PC-9 (cell line): ENCODE data around the gene UBE2S. TPM values are rescaled to one million over a fixed set of nuclear protein-coding genes. Genes with fewer than 3 reads are reported as not detected.

Source experiments
- BruUV-seq: library from RNA; stranded (reverse); fragments of 400-500 nt; replicated peaks from 2 replicates; lab custom pipeline; 2021; lab: Mats Ljungman, UMichigan
- CTCF ChIA-PET: fragments of 300-600 bp; sonication (Branson Sonifier 250); formaldehyde crosslinking; loops from one replicate; lab custom pipeline; 2022; ENCODE audit warnings: antibody characterized with exemption; lab: Charles Lee
- POLR2A ChIA-PET: fragments of 300-600 bp; sonication (Branson Sonifier 250); formaldehyde crosslinking; loops from one replicate; lab custom pipeline; 2022; ENCODE audit warnings: antibody characterized with exemption; ENCODE audit not compliant: unreplicated experiment; lab: Charles Lee
- DNase-seq, 2 experiments: peaks; one replicate each; pipeline versions ENCODE4 v3.0.0 to v3.0.0-alpha.2; 2015 to 2022; ENCODE audit warnings: mixed read lengths in 1 of 2
- H2AFZ ChIP-seq: fragments of 200-600 bp; sonication (generic); 2 replicates; pipeline ENCODE4 v1.8.1; 2017; ENCODE audit warnings: antibody characterized with exemption
- H3F3A ChIP-seq: fragments of 200-600 bp; sonication (generic); 2 replicates; pipeline ENCODE4 v1.8.1; 2017; ENCODE audit warnings: antibody characterized with exemption, mild to moderate bottlenecking, low read depth; ENCODE audit not compliant: insufficient read depth
- H3K27ac ChIP-seq: fragments of 200-600 bp; sonication (generic); 2 replicates; pipeline ENCODE4 v1.6.1; 2016; ENCODE audit warnings: mixed run types
- H3K27me3 ChIP-seq: fragments of 200-600 bp; sonication (generic); 2 replicates; pipeline ENCODE4 v1.6.1; 2016; ENCODE audit warnings: low read depth, mixed run types; ENCODE audit not compliant: insufficient read depth
- H3K36me3 ChIP-seq: fragments of 200-600 bp; sonication (generic); 2 replicates; pipeline ENCODE4 v1.6.1; 2016; ENCODE audit warnings: low read depth, mixed run types
- H3K4me1 ChIP-seq: fragments of 200-600 bp; sonication (generic); replicated peaks from 2 replicates; pipeline ENCODE4 v1.6.1; 2016; ENCODE audit warnings: mixed run types; ENCODE audit not compliant: insufficient read depth
- H3K4me2 ChIP-seq: fragments of 200-600 bp; sonication (generic); 2 replicates; pipeline ENCODE4 v1.6.1; 2017; ENCODE audit warnings: mixed run types
- H3K4me3 ChIP-seq: fragments of 200-600 bp; sonication (generic); 2 replicates; pipeline ENCODE4 v1.6.1; 2016; ENCODE audit warnings: mixed run types
- H3K79me2 ChIP-seq: fragments of 200-600 bp; sonication (generic); 2 replicates; pipeline ENCODE4 v1.6.1; 2017; ENCODE audit warnings: low read depth, mixed run types
- H3K9me2 ChIP-seq: fragments of 200-600 bp; sonication (generic); 2 replicates; pipeline ENCODE4 v1.8.1; 2017; ENCODE audit warnings: mild to moderate bottlenecking; ENCODE audit not compliant: insufficient read depth
- H3K9me3 ChIP-seq: fragments of 200-600 bp; sonication (generic); 2 replicates; pipeline ENCODE4 v1.8.1; 2016; ENCODE audit warnings: low read depth; ENCODE audit not compliant: insufficient read depth
- H4K20me1 ChIP-seq: fragments of 200-600 bp; sonication (generic); 2 replicates; pipeline ENCODE4 v1.8.1; 2017; ENCODE audit not compliant: insufficient read depth
- CTCF ChIP-seq: fragments of 200-600 bp; sonication (generic); conservative IDR thresholded peaks from 2 replicates; pipeline ENCODE4 v1.6.1; 2017; ENCODE audit warnings: mixed run types, antibody characterized with exemption, mild to moderate bottlenecking, moderate library complexity
- EZH2 ChIP-seq: fragments of 200-600 bp; sonication (generic); IDR thresholded peaks from 2 replicates; pipeline ENCODE4 v1.8.0; 2017; ENCODE audit warnings: antibody characterized with exemption, low read depth
- intact Hi-C: fragments of 100-400 bp; cut with micrococcal nuclease; formaldehyde crosslinking; loops from one replicate; pipeline ENCODE4 v1.10.0; 2022; ENCODE audit not compliant: unreplicated experiment
- total RNA-seq: library from RNA; stranded (reverse); gene quantifications from 2 replicates; pipeline ENCODE4 v1.2.3, GENCODE V29; 2021

UBE2S gene
- total RNA-seq, 1 experiment from 2014 or later, result 359 TPM

- Histone ChIP-seq H3K27ac (no peak overlapping the region), H3K4me1 (peaks cover 20% of the 10 kb centered on the region), H3K36me3 (peaks cover 32% of the 10 kb centered on the region), H4K20me1 (peaks cover 54% of the 10 kb centered on the region), H3K9me2 (no peaks in the 10 kb centered on the region), H3K9me3 (no peaks in the 10 kb centered on the region), H3K79me2 (peaks cover 34% of the 10 kb centered on the region), H3K4me3 (no peak overlapping the region), H3K27me3 (no peaks in the 10 kb centered on the region), H2AFZ (no peak overlapping the region), H3K4me2 (no peak overlapping the region), H3F3A (peaks cover 87% of the 10 kb centered on the region)
- TF ChIP-seq EZH2, result no peak
- no peak for TF ChIP-seq CTCF
- BruUV-seq, result no TSS peak
- no peak for DNase-seq
- ChIA-PET CTCF (no interaction called here), POLR2A (interaction anchor here (0.6 kb wide), 1 partner anchor 20 kb away, joined by 6 read pairs; no protein-coding TSS in a partner anchor)
- intact Hi-C loops, result no loop called here
These were observed 15.6 kb downstream of the UBE2S start for GRCh38 chr19:55391702-55392615.

GRCh38 chr19:55391191-55391670 is 16.4 kb downstream of the UBE2S start:
- Histone ChIP-seq H3K27ac (no peak overlapping the region), H3K9me2 (no peaks in the 10 kb centered on the region), H3K9me3 (no peaks in the 10 kb centered on the region), H3F3A (peaks cover 92% of the 10 kb centered on the region), H3K4me3 (no peak overlapping the region), H3K27me3 (no peaks in the 10 kb centered on the region), H3K4me2 (no peak overlapping the region), H3K4me1 (peaks cover 23% of the 10 kb centered on the region), H4K20me1 (peaks cover 61% of the 10 kb centered on the region), H2AFZ (no peak overlapping the region), H3K36me3 (peaks cover 38% of the 10 kb centered on the region), H3K79me2 (peaks cover 41% of the 10 kb centered on the region)
- ChIA-PET CTCF (interaction anchor here (1.0 kb wide), 1 partner anchor 77 kb away, joined by 3 read pairs; no protein-coding TSS in a partner anchor), POLR2A (interaction anchor here (0.5 to 0.6 kb wide), 2 partner anchors 19 to 23 kb away, joined by 6 to 12 read pairs; no protein-coding TSS in a partner anchor)
- BruUV-seq, result no TSS peak
- TF ChIP-seq CTCF (no peak), EZH2 (no peak)
- DNase-seq, result no peak
- intact Hi-C loops, result no loop called here

GRCh38 chr19:55390461-55390880 is 17.1 kb downstream of the UBE2S start:
- peaks cover 38% of the 10 kb centered on the region for H3K36me3 ChIP-seq
- no peak overlapping the region for H3K4me2 ChIP-seq
- no peak overlapping the region for H3K4me3 ChIP-seq
- H3K9me3 ChIP-seq, result no peaks in the 10 kb centered on the region
- H3K27ac ChIP-seq, result no peak overlapping the region
- no peaks in the 10 kb centered on the region for H3K9me2 ChIP-seq
- H4K20me1 ChIP-seq, result peaks cover 64% of the 10 kb centered on the region
- ChIA-PET CTCF (interaction anchor here (0.6 to 1.0 kb wide), 2 partner anchors 77 to 916 kb away, joined by 3 to 5 read pairs; no protein-coding TSS in a partner anchor), POLR2A (interaction anchor here (0.5 kb wide), 1 partner anchor 22 kb away, joined by 12 read pairs; no protein-coding TSS in a partner anchor)
- intact Hi-C loops, result no loop called here
- no peak for DNase-seq
- no peaks in the 10 kb centered on the region for H3K27me3 ChIP-seq
- TF ChIP-seq EZH2, result no peak
- no peak for TF ChIP-seq CTCF
- H3F3A ChIP-seq, result peaks cover 85% of the 10 kb centered on the region
- BruUV-seq, result no TSS peak
- H2AFZ ChIP-seq, result no peak overlapping the region
- peaks cover 45% of the 10 kb centered on the region for H3K79me2 ChIP-seq
- peaks cover 23% of the 10 kb centered on the region for H3K4me1 ChIP-seq
